Measurements from ENCODE around the gene SMR3B. TPM values are rescaled to one million over a fixed set of nuclear protein-coding genes. Genes with fewer than 3 reads are reported as not detected.

SMR3B gene
- not detected for total RNA-seq

DNA sequence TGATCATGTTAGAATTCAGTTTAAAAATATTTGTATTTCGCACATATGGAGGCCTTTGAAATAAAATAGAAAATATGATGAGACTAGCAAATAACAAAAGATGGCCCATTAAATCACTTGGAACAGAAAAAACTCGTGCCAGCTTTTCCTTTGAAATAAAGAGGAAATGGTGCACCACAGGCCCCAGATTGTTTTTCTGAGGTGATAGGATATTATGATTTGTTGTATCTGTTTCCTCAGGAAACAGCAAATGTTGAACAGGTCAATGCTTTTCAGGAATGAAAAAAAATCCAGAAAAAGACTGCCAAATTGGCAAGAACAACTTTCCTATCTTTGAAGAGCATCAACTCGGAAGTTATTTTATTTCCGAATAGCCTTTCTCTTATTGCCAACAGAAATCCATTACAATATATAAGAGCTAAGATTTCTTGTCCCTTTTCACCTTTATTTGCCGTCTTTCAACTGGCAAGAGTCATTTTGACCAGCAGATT, at the start of gene SMR3B:
SMR3B (plus strand) TSS at position 441 of the 491 bp plus-strand sequence. CDS start 1,380 bp downstream, outside the sequence.
- Mint-ChIP-seq H3K27me3 (ENCODE audit: low read depth) (peaks cover under 1% of the 10 kb centered on the region), H3K4me1 (ENCODE audit: low read depth) (no peaks in the 10 kb centered on the region), H3K36me3 (ENCODE audit: low read depth) (no peaks in the 10 kb centered on the region), H3K4me3 (no peak within 1 kb of the TSS), H3K9me3 (no peaks in the 10 kb centered on the region), H3K27ac (no peak within 1 kb of the TSS)
- CTCF ChIA-PET = no interaction called here
- intact Hi-C loops (cut with micrococcal nuclease) = no loop called here
- DNase-seq = no peak

DNA sequence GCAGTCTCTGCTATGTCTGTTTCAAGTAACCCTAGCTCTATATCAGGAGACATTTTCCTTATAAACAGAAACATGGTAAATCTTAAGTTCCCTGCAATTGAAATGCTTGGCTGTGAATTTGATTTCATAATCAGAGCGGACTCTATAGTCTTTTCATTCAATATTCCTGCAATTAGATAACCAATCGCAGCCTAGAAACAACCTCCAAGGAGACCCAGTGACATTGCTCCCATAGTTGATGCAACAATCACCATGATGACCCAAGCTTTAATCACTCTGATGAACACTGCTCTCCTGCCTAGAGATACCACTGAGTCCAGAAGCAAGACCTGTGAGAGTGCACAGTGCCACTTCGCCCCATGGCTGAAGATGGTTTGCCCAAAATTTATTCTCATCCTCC, 48.2 kb upstream of the SMR3B start, which contains the start of gene CABS1:
CABS1 (plus strand) TSS at position 301 of the 400 bp plus-strand sequence; CDS start at position 360, 59 bp downstream.
- Mint-ChIP-seq H3K4me3 (no peak within 1 kb of the TSS), H3K9me3 (no peaks in the 10 kb centered on the region), H3K4me1 (ENCODE audit: low read depth) (no peaks in the 10 kb centered on the region), H3K27ac (no peak within 1 kb of the TSS), H3K27me3 (ENCODE audit: low read depth) (no peaks in the 10 kb centered on the region), H3K36me3 (ENCODE audit: low read depth) (no peaks in the 10 kb centered on the region)
- intact Hi-C loops (cut with micrococcal nuclease) = no loop called here
- CTCF ChIA-PET = no interaction called here
- DNase-seq = no peak

DNA sequence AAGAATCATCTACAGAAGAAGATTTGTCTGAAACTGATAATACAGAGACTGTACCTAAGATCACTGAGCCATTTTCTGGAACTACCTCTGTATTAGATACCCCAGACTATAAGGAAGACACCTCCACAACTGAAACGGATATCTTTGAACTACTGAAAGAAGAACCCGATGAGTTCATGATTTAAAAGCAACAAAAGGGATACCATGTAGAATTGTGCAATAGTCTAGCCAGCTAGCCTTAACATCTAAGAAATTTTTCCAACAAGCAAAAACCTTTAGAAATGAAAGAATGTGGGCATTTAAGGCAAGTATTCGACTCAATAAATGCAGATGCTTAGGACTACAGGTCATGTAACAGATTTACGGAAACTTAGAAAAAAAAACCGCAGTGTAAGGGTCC, 46.9 kb upstream of the SMR3B start:
- H3K4me3 Mint-ChIP-seq = no peak overlapping the region
- no peaks in the 10 kb centered on the region for H3K9me3 Mint-ChIP-seq
- no peaks in the 10 kb centered on the region for H3K27me3 Mint-ChIP-seq (ENCODE audit: low read depth)
- intact Hi-C loops (cut with micrococcal nuclease) = no loop called here
- DNase-seq = no peak
- CTCF ChIA-PET = no interaction called here
- H3K4me1 Mint-ChIP-seq (ENCODE audit: low read depth) = no peaks in the 10 kb centered on the region
- no peaks in the 10 kb centered on the region for H3K36me3 Mint-ChIP-seq (ENCODE audit: low read depth)
- no peak overlapping the region for H3K27ac Mint-ChIP-seq

DNA sequence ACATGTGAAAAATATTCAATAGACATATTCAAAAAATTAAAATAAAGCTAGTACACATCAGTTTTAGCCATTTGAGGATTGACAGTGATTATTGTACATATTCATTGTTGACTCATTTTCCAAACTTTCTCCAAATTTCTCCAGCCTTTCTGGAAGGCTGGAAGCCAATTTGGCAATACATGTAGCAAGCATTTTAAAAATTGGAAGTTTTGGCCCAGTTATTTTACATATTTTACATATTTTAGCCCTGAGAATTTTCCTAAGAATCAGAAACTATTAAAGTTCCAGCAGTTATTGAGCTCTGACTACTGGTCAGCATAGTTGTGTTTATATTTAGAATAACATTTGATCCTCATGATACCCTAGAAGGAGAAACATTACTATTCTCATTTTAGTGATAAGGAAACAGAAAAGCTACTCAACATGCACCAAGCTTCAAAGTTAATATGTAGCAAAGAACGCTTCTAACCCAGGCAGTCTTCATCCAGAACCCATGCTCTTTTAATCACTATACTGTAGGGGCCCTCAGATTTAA, 45.0 kb upstream of the SMR3B start:
- Mint-ChIP-seq H3K4me1 (ENCODE audit: low read depth) (no peaks in the 10 kb centered on the region), H3K36me3 (ENCODE audit: low read depth) (no peaks in the 10 kb centered on the region), H3K27ac (no peak overlapping the region), H3K4me3 (no peak overlapping the region), H3K9me3 (no peaks in the 10 kb centered on the region), H3K27me3 (ENCODE audit: low read depth) (no peaks in the 10 kb centered on the region)
- no peak for DNase-seq
- intact Hi-C loops (cut with micrococcal nuclease) = no loop called here
- CTCF ChIA-PET = no interaction called here

DNA sequence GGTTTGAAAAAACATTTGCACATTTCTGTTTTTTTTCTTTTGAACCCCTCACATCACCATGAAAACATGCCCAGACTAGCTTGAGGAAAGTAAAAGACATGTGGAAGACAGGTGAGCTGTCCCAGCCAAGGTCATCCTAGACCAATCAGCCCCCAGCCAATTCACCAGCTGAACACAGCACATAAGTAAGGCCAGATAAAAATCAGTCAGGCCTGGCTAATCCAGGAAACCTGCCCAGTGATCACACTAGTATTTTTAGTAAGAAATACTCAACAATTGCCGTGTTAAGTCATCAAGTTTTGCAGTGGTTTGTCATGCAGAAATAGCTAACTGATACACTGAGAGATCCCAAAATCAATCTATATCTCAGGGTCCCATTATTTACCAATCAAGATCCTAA, 26.7 kb upstream of the SMR3B start:
- Mint-ChIP-seq H3K4me3 (no peak overlapping the region), H3K36me3 (ENCODE audit: low read depth) (no peaks in the 10 kb centered on the region), H3K4me1 (ENCODE audit: low read depth) (no peaks in the 10 kb centered on the region), H3K27me3 (ENCODE audit: low read depth) (no peaks in the 10 kb centered on the region), H3K27ac (no peak overlapping the region), H3K9me3 (no peaks in the 10 kb centered on the region)
- intact Hi-C loops (cut with micrococcal nuclease) = no loop called here
- DNase-seq = no peak
- CTCF ChIA-PET = no interaction called here

DNA sequence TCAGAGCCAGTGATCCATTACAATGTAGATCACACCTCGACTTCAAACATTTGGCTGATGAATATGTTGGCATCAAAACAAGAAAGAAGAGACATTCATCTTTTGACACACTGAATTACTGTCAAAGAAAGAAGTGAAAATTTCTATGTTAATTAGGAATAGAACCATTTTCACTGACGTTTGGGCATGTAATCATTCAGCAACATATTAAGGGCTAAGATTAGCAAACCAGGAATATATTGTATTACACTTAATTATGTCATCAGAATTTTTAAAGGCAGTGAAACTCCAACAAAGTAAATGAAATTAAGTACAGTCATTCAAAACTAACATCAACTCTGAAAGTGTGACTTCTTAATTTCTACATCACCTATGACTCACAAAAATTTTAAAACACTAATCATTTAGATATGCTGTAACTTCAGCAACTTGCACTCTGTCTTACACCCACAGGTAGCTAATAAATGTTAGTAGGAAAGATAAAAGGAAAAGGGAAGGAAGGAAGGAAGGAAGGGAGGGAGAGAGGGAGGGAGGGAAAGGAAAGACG, 23.7 kb upstream of the SMR3B start:
- intact Hi-C loops (cut with micrococcal nuclease) = no loop called here
- Mint-ChIP-seq H3K27me3 (ENCODE audit: low read depth) (no peaks in the 10 kb centered on the region), H3K4me3 (no peak overlapping the region), H3K4me1 (ENCODE audit: low read depth) (no peaks in the 10 kb centered on the region), H3K36me3 (ENCODE audit: low read depth) (no peaks in the 10 kb centered on the region), H3K27ac (no peak overlapping the region), H3K9me3 (no peaks in the 10 kb centered on the region)
- DNase-seq = no peak
- CTCF ChIA-PET = no interaction called here

DNA sequence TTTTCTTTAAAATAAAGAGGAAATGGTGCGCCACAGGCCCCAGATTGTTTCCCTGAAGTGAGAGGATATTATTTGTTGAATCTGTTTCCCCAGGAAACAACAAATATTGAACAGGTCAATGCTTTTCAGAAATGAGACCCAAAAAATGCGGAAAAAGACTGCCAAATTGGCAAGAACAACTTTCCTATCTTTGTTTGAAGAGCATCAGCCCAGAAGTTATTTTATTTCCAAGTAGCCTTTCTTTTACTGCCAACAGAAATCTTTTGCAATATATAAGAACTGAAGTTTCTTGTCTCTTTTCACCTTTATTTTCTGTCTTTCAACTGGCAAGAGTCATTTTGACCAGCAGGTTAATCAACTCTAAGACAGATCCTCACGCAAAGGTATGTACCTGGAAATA, 22.5 kb upstream of the SMR3B start, which contains the start of gene SMR3A:
SMR3A (plus strand) TSS at position 301 of the 400 bp plus-strand sequence. CDS start 1,356 bp downstream, outside the sequence.
- Mint-ChIP-seq H3K9me3 (no peaks in the 10 kb centered on the region), H3K27me3 (ENCODE audit: low read depth) (no peaks in the 10 kb centered on the region), H3K27ac (no peak within 1 kb of the TSS), H3K4me3 (no peak within 1 kb of the TSS), H3K4me1 (ENCODE audit: low read depth) (no peaks in the 10 kb centered on the region), H3K36me3 (ENCODE audit: low read depth) (no peaks in the 10 kb centered on the region)
- intact Hi-C loops (cut with micrococcal nuclease) = no loop called here
- CTCF ChIA-PET = no interaction called here
- no peak for DNase-seq

DNA sequence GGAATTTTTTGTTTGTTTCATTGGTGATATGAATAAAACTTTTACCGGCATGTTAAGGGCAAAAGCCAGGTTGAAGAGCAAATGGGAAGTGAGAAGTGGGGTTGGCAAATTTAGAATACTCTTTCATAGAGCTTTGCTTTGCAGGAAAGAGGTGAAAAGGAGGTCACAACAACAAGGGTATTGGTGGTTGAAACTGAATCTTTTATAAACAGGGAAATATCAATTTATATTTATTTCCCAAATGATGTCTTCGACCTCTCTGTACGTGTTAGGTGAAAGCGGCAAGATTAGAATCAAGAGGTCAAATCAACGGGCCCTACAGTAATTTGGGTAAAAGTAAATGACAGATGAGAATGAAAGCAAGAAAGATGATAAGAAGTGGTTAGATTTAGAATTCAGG, 18.9 kb upstream of the SMR3B start:
- Mint-ChIP-seq H3K27ac (no peak overlapping the region), H3K36me3 (ENCODE audit: low read depth) (no peaks in the 10 kb centered on the region), H3K27me3 (ENCODE audit: low read depth) (no peaks in the 10 kb centered on the region), H3K9me3 (no peaks in the 10 kb centered on the region), H3K4me3 (no peak overlapping the region), H3K4me1 (ENCODE audit: low read depth) (no peaks in the 10 kb centered on the region)
- no peak for DNase-seq
- CTCF ChIA-PET = interaction anchor here (0.6 kb wide), 1 partner anchor 1724 kb away, joined by 3 read pairs; no protein-coding TSS in a partner anchor
- intact Hi-C loops (cut with micrococcal nuclease) = no loop called here

DNA sequence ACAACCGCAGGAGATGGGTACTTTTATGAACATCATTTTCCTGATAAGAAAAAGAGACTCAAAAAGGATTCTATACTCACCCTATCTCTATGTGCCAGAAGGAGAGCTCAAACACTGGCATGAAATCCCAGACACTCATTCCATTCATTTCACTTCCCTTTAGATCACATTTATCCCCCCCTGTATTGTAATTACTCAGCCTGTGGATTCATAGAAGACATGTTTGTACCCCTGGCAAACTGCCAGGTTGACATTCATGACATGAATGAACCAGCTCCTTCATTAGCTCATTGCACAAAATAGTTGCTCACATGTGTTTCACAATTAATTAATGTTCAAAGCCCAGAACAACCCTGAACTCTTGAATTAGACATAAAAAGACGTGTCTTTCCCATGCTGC, 17.5 kb upstream of the SMR3B start:
- Mint-ChIP-seq H3K27ac (no peak overlapping the region), H3K9me3 (no peaks in the 10 kb centered on the region), H3K36me3 (ENCODE audit: low read depth) (no peaks in the 10 kb centered on the region), H3K4me1 (ENCODE audit: low read depth) (no peaks in the 10 kb centered on the region), H3K27me3 (ENCODE audit: low read depth) (no peaks in the 10 kb centered on the region), H3K4me3 (no peak overlapping the region)
- CTCF ChIA-PET = no interaction called here
- DNase-seq = no peak
- intact Hi-C loops (cut with micrococcal nuclease) = no loop called here

DNA sequence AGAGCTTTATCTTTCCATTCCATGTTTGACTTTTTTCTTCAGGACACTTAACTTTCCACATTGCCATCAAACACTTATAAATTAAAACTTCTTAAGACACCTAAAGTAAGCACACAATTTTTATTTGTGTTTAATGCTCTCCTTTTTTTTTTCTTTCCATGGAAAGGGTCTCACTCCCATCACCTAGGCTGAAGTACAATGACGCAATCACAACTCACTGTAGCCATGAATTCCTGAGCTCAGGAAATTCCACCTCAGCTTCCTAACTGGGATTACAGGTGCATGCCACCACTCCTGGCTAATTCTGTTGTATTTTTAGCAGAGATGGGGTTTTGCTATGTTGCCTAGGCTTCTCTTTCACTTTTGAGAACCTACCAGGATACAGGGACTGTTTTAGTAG, 15.1 kb upstream of the SMR3B start:
- CTCF ChIA-PET = interaction anchor here (0.7 kb wide), 1 partner anchor 1057 kb away, joined by 4 read pairs; no protein-coding TSS in a partner anchor
- intact Hi-C loops (cut with micrococcal nuclease) = no loop called here
- H3K27me3 Mint-ChIP-seq (ENCODE audit: low read depth) = no peaks in the 10 kb centered on the region
- H3K9me3 Mint-ChIP-seq = no peaks in the 10 kb centered on the region
- DNase-seq = no peak
- no peak overlapping the region for H3K27ac Mint-ChIP-seq
- no peaks in the 10 kb centered on the region for H3K36me3 Mint-ChIP-seq (ENCODE audit: low read depth)
- no peak overlapping the region for H3K4me3 Mint-ChIP-seq
- H3K4me1 Mint-ChIP-seq (ENCODE audit: low read depth) = no peaks in the 10 kb centered on the region

DNA sequence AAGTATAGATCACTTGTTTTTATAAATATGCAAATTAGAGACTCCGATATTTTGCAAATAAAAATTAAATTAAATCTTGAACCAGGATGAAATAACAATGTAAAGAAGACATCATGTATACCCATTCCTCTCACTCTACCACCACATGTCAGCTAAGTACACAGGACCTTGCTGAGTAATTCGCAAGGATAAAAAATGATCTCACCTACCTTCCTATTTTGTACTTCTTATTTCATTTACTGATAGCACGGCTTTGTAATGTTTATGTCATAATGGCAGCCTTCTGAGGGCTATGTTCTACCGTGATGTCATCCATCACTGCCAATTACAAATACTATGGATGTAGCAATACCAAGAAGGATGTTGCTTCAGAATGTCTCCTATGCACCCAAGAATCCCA, 10.9 kb upstream of the SMR3B start:
- H3K27me3 Mint-ChIP-seq (ENCODE audit: low read depth) = no peaks in the 10 kb centered on the region
- DNase-seq = no peak
- intact Hi-C loops (cut with micrococcal nuclease) = no loop called here
- CTCF ChIA-PET = no interaction called here
- no peak overlapping the region for H3K27ac Mint-ChIP-seq
- H3K36me3 Mint-ChIP-seq (ENCODE audit: low read depth) = no peaks in the 10 kb centered on the region
- peaks cover 4% of the 10 kb centered on the region for H3K9me3 Mint-ChIP-seq
- H3K4me1 Mint-ChIP-seq (ENCODE audit: low read depth) = no peaks in the 10 kb centered on the region
- H3K4me3 Mint-ChIP-seq = no peak overlapping the region

DNA sequence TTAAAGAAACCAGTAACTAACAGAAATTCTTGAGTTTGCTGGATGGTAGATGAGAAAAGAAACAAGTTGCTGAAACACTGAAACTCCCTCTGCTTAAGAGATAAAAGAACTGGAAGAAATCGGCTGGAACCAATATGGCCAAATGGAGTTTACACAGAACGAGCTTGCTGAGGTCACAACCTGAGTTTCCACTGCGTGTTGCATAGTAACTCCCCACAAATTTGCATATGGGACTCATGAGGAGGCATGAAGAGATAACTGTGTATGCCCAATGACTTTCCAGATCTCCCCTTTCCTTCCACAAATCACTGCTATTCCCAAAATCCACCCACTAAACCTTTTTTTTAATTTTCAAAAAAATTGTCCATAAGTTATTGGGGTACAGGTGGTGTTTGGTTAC, 10.2 kb upstream of the SMR3B start:
- CTCF ChIA-PET = no interaction called here
- no peak for DNase-seq
- no peak overlapping the region for H3K27ac Mint-ChIP-seq
- H3K4me3 Mint-ChIP-seq = no peak overlapping the region
- H3K36me3 Mint-ChIP-seq (ENCODE audit: low read depth) = no peaks in the 10 kb centered on the region
- no peaks in the 10 kb centered on the region for H3K27me3 Mint-ChIP-seq (ENCODE audit: low read depth)
- peaks cover 4% of the 10 kb centered on the region for H3K9me3 Mint-ChIP-seq
- intact Hi-C loops (cut with micrococcal nuclease) = no loop called here
- H3K4me1 Mint-ChIP-seq (ENCODE audit: low read depth) = no peaks in the 10 kb centered on the region

DNA sequence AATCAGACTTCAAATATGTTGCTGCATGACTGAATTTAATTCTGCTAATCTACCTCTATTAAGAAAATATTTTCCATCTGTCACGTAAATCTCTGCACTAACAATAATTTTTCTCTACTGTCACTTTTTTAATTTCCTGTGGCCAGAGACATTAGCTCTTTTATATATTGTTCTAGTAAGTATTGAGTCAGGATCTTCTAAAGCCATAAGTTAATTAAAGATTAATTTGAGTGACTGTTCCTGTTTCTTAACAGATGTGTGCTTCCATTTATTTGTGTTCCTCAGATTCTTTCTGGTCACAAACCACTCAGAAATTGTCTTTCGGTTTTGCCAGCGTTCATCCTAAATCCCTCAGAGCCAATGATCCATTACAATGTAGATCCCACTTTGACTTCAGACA, 2.4 kb upstream of the SMR3B start:
- intact Hi-C loops (cut with micrococcal nuclease) = no loop called here
- Mint-ChIP-seq H3K36me3 (ENCODE audit: low read depth) (no peaks in the 10 kb centered on the region), H3K9me3 (no peaks in the 10 kb centered on the region), H3K27ac (no peak overlapping the region), H3K4me1 (ENCODE audit: low read depth) (no peaks in the 10 kb centered on the region), H3K4me3 (no peak overlapping the region), H3K27me3 (ENCODE audit: low read depth) (no peaks in the 10 kb centered on the region)
- DNase-seq = no peak
- CTCF ChIA-PET = no interaction called here

Data from activated naive CD4-positive, alpha-beta T cell treated with anti-CD3 and anti-CD28 coated beads for 36 hours (primary cell).